B cell (primary cell): Measurements from ENCODE around the gene PRSS16. TPM values are rescaled to one million over a fixed set of nuclear protein-coding genes. Genes with fewer than 3 reads are reported as not detected.

ENCODE experiments used
- ATAC-seq: fragments of 200-7000 bp; cut with Tn5 transposase; one replicate; pipeline ENCODE4 v1.10.0; 2021; ENCODE audit warnings: low read depth, mild to moderate bottlenecking, moderate number of reproducible peaks, moderate library complexity
- CTCF ChIA-PET: fragments of 350-600 bp; sonication (Branson Sonifier 250); formaldehyde crosslinking; loops from one replicate; lab custom pipeline; 2021; ENCODE audit warnings: antibody characterized with exemption, inconsistent platforms; lab: Charles Lee
- POLR2A ChIA-PET: fragments of 350-600 bp; sonication (Branson Sonifier 250); formaldehyde crosslinking; loops from one replicate; lab custom pipeline; 2021; ENCODE audit warnings: antibody characterized with exemption; lab: Charles Lee
- DNase-seq: peaks from one replicate; pipeline ENCODE4 v3.0.0; 2013
- H2AFZ ChIP-seq: 2 replicates; pipeline ENCODE4 v1.6.1; 2012; ENCODE audit warnings: mild to moderate bottlenecking, low read depth, low read length; ENCODE audit not compliant: insufficient read depth, poor library complexity, severe bottlenecking
- H3K27ac ChIP-seq, 2 donors: 1 replicate in 1 of 2; 2 replicates in 1 of 2; pipeline ENCODE4 v1.5.1; 2012 to 2013; ENCODE audit warnings: low read length in 2 of 2, mild to moderate bottlenecking in 2 of 2, moderate library complexity in 1 of 2
- H3K27me3 ChIP-seq, 4 experiments: fragments of 200-600 bp in 1 of 4; sonication (generic) in 1 of 4; replicated peaks in 1 of 4; 1 replicate in 2 of 4; 2 replicates in 2 of 4; pipeline versions ENCODE4 v1.6.1 to v1.7.0; 2013 to 2016; ENCODE audit warnings: low read length in 3 of 4, mild to moderate bottlenecking in 2 of 4, mixed read lengths in 1 of 4, moderate library complexity in 1 of 4; ENCODE audit not compliant: insufficient read depth in 4 of 4, control insufficient read depth in 3 of 4; ENCODE audit errors: control extremely low read depth in 1 of 4
- H3K36me3 ChIP-seq, 2 experiments: replicated peaks in 1 of 2; 1 replicate in 1 of 2; 2 replicates in 1 of 2; pipeline versions ENCODE4 v1.6.1 to v1.7.1; 2013; ENCODE audit warnings: low read length in 1 of 2; ENCODE audit not compliant: insufficient read depth in 2 of 2, control insufficient read depth in 1 of 2; ENCODE audit errors: control extremely low read depth in 1 of 2, extremely low read depth in 1 of 2
- H3K4me1 ChIP-seq, 2 donors: fragments of 200-600 bp in 1 of 2; sonication (generic) in 1 of 2; 1 replicate in 1 of 2; 2 replicates in 1 of 2; pipeline versions ENCODE4 v1.5.1 to v1.6.1; 2013 to 2017; ENCODE audit warnings: low read length in 2 of 2; ENCODE audit not compliant: control insufficient read depth in 2 of 2, insufficient read depth in 2 of 2
- H3K4me2 ChIP-seq: replicated peaks from 2 replicates; pipeline ENCODE3; 2012; ENCODE audit warnings: mild to moderate bottlenecking, low read depth, low read length; ENCODE audit not compliant: poor library complexity, severe bottlenecking
- H3K4me3 ChIP-seq, 5 experiments: fragments of 200-600 bp in 1 of 5; sonication (generic) in 1 of 5; 1 replicate in 3 of 5; 2 replicates in 2 of 5; pipeline versions ENCODE4 v1.5.1 to v1.7.0; 2011 to 2016; ENCODE audit warnings: low read length in 4 of 5, mild to moderate bottlenecking in 4 of 5, low read depth in 2 of 5, control low read depth in 1 of 5, moderate library complexity in 1 of 5; ENCODE audit not compliant: insufficient read depth in 1 of 5; ENCODE audit errors: control extremely low read depth in 1 of 5, extremely low read depth in 1 of 5
- H3K79me2 ChIP-seq: fragments of 200-600 bp; sonication (generic); one replicate; pipeline ENCODE4 v1.6.0; 2016; ENCODE audit warnings: low read length; ENCODE audit not compliant: control insufficient read depth, insufficient read depth
- H3K9ac ChIP-seq: fragments of 200-600 bp; sonication (generic); 2 replicates; pipeline ENCODE4 v1.6.1; 2017; ENCODE audit warnings: mild to moderate bottlenecking, low read length, moderate library complexity
- H3K9me3 ChIP-seq, 3 donors: one replicate each; pipeline versions ENCODE4 v1.6.1 to v1.7.1; 2013; ENCODE audit warnings: low read length in 2 of 3; ENCODE audit not compliant: control insufficient read depth in 2 of 3, insufficient read depth in 1 of 3; ENCODE audit errors: control extremely low read depth in 1 of 3
- H4K20me1 ChIP-seq: 2 replicates; pipeline ENCODE4 v1.6.0; 2012; ENCODE audit warnings: mild to moderate bottlenecking, low read length; ENCODE audit not compliant: insufficient read depth, control insufficient read depth, poor library complexity, severe bottlenecking
- H3K27ac Mint-ChIP-seq: one replicate; pipeline ENCODE4 v1.8.0; 2021; ENCODE audit warnings: mixed read lengths
- H3K27me3 Mint-ChIP-seq: one replicate; pipeline ENCODE4 v1.8.0; 2021; ENCODE audit warnings: mixed read lengths
- H3K4me1 Mint-ChIP-seq: one replicate; pipeline ENCODE4 v1.8.0; 2021; ENCODE audit warnings: mixed read lengths
- H3K4me3 Mint-ChIP-seq: one replicate; pipeline ENCODE4 v1.8.0; 2021; ENCODE audit warnings: mixed read lengths
- H3K9me3 Mint-ChIP-seq: one replicate; pipeline ENCODE4 v1.8.0; 2022; ENCODE audit warnings: mixed read lengths; ENCODE audit not compliant: insufficient read depth
- EZH2 ChIP-seq: IDR thresholded peaks from 2 replicates; pipeline ENCODE4 v1.6.1; 2012; ENCODE audit warnings: borderline replicate concordance, low read depth, mild to moderate bottlenecking, moderate library complexity, low read length; ENCODE audit not compliant: insufficient read depth, poor library complexity, severe bottlenecking
- WGBS: methylation state at CpG from one replicate; pipeline ENCODE4 v1.1.5; 2013; ENCODE audit warnings: missing lambda C conversion rate; ENCODE audit not compliant: insufficient coverage; 5-methylcytosine and 5-hydroxymethylcytosine counted together
- intact Hi-C: fragments of 100-400 bp; cut with micrococcal nuclease; formaldehyde crosslinking; loops from one replicate; pipeline ENCODE4 v1.10.0; 2022
- polyA plus RNA-seq: library from polyadenylated mRNA; depleted of rRNA; stranded (reverse); fragments of >200 nt; gene quantifications from 2 replicates; pipeline ENCODE4 v1.2.3, GENCODE V29; 2012
- total RNA-seq, 2 donors: library from RNA; stranded (reverse); fragments of 120-200 nt in 1 of 2; gene quantifications; 1 replicate in 1 of 2; 2 replicates in 1 of 2; pipeline versions ENCODE4 v1.2.3 to v1.2.4, GENCODE V29; 2013 to 2022
- TF ChIP-seq, protein P1 (sequence below): fragments of 200-600 bp; IDR thresholded peaks from one replicate; pipeline ENCODE4 v1.8.0; 2022; ENCODE audit warnings: antibody characterized with exemption, mild to moderate bottlenecking

PRSS16 gene
- total and polyA plus RNA-seq, 2 donors (not counting 1 experiment from before 2014, with no cell fraction given), result 1.3 to 2.4 TPM

DNA sequence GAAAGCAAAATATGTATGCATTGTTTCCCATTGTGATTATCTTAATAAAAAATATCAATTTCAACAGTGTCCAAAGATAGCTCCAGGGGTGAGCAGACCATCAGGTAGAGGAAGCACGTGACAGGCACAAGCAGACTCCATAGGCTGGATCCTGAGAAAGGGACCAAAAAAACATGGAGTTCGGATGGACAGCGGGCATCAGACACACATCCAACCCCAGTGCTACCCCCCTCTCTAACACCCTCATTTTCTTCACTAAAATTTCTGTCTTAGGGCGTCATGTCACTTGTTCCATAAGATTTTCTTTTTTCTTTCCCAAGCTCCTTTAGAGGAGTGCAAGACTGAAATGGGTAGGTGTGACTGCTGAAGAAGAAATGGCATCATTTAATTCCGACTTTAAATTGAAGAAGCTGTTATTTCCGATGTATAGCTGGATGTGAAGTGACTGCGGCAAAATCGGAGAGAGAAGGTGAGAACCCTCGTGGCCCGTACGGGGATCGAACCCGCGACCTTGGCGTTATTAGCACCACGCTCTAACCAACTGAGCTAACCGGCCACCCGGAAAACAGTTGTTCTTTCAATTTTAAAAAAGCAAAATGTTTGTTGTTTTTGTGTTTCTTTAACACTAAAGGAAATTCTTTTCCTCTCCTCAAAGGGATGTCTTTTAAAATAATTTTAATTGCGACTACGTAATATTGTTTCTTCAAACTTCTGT is 10.3 kb upstream of the PRSS16 start:
- Mint-ChIP-seq H3K9me3 (no peaks in the 10 kb centered on the region), H3K27ac (no peak overlapping the region), H3K27me3 (peaks cover 68% of the 10 kb centered on the region), H3K4me1 (peaks cover 5% of the 10 kb centered on the region), H3K4me3 (no peak overlapping the region)
- H3K9ac ChIP-seq, result no peak overlapping the region
- no peak for ATAC-seq
- ChIA-PET POLR2A (no interaction called here), CTCF (no interaction called here)
- no peak overlapping the region for H2AFZ ChIP-seq
- no peak overlapping the region for H3K4me2 ChIP-seq
- H3K27ac ChIP-seq, result no peak overlapping the region
- WGBS, result 24% methylated on average over 3 of the region's 20 CpGs
- no peaks in the 10 kb centered on the region for H3K79me2 ChIP-seq
- H3K27me3 ChIP-seq, result peaks cover 0 to 61% (median 57%) of the 10 kb centered on the region in 4 experiments
- peak; percentile 35 for DNase-seq
- no peak overlapping the region for H3K4me3 ChIP-seq
- H3K9me3 ChIP-seq, result peaks cover 2 to 39% (median 15%) of the 10 kb centered on the region in 3 donors
- intact Hi-C loops, result loop anchor here (5.0 kb wide), 1 partner anchor 435 kb away; no protein-coding TSS in a partner anchor
- peaks cover 6 to 11% of the 10 kb centered on the region in 2 donors for H3K4me1 ChIP-seq
- no peaks in the 10 kb centered on the region for H4K20me1 ChIP-seq
- TF ChIP-seq EZH2, result no peak
- H3K36me3 ChIP-seq, result no peaks in the 10 kb centered on the region

DNA sequence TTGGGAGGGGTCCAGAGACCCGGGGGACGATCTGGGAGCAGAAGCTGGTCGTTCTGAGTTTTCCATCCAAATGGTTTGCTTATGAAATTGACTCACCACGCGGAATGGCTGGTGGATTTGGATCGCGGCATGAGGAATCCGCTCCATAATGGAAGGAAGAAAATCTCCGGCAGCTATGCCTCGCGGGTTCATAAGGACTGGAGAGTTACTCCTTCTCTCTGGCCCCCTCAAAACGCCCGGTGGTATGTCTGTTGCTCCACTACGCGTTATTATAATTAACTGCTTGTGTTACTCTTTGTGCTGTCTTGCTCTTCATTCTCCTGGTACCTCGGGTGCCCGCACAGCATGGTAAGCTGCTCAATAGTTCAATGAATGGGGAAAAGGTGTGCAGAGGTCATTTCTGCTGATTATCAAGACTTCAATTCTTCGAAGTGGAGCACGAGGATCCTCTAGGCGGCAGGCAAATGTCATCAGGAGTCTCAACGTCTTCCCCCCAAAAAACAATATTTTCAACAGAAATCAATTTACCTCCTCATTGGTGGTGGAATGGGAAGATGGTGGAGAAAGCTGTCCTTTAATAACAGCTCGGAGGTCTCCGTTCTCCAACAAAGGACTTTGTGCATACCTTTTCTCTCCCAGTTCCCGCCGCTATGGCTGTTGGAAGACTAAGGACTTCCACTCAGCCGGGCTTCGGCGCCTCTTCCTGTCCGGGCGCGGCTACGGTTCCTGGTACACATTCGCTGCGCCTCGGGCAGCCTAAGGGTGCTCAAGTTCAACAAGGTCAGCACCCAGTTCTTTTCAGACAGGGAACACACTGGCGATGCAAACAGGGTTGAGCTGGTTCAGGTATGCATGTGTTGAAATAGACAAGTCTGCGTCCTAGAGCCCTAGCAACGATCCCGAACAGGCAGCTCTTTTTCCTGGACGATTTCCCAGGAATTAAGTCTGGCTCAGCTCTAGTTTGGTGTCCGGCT is 9.2 kb upstream of the PRSS16 start:
- peaks cover 2 to 39% (median 15%) of the 10 kb centered on the region in 3 donors for H3K9me3 ChIP-seq
- peaks cover 6 to 11% of the 10 kb centered on the region in 2 donors for H3K4me1 ChIP-seq
- ATAC-seq (no peak), DNase-seq (peak; percentile 46)
- no peak overlapping the region for H3K27ac Mint-ChIP-seq
- no peaks in the 10 kb centered on the region for H3K36me3 ChIP-seq
- H3K9ac ChIP-seq, result no peak overlapping the region
- H4K20me1 ChIP-seq, result no peaks in the 10 kb centered on the region
- intact Hi-C loops, result loop anchor here (5.0 kb wide), 1 partner anchor 434 kb away; no protein-coding TSS in a partner anchor
- H3K79me2 ChIP-seq, result no peaks in the 10 kb centered on the region
- H3K27me3 ChIP-seq, result peaks cover 0 to 66% (median 60%) of the 10 kb centered on the region in 4 experiments
- no peaks in the 10 kb centered on the region for H3K9me3 Mint-ChIP-seq
- CTCF ChIA-PET, result no interaction called here
- H3K4me2 ChIP-seq, result no peak overlapping the region
- H3K4me3 Mint-ChIP-seq, result no peak overlapping the region
- 9% methylated on average over 31 of the region's 41 CpGs for WGBS
- peaks cover 73% of the 10 kb centered on the region for H3K27me3 Mint-ChIP-seq
- TF ChIP-seq EZH2, result no peak
- TF ChIP-seq, protein P1, sequence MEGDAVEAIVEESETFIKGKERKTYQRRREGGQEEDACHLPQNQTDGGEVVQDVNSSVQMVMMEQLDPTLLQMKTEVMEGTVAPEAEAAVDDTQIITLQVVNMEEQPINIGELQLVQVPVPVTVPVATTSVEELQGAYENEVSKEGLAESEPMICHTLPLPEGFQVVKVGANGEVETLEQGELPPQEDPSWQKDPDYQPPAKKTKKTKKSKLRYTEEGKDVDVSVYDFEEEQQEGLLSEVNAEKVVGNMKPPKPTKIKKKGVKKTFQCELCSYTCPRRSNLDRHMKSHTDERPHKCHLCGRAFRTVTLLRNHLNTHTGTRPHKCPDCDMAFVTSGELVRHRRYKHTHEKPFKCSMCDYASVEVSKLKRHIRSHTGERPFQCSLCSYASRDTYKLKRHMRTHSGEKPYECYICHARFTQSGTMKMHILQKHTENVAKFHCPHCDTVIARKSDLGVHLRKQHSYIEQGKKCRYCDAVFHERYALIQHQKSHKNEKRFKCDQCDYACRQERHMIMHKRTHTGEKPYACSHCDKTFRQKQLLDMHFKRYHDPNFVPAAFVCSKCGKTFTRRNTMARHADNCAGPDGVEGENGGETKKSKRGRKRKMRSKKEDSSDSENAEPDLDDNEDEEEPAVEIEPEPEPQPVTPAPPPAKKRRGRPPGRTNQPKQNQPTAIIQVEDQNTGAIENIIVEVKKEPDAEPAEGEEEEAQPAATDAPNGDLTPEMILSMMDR, result no peak
- no peak overlapping the region for H3K4me3 ChIP-seq
- H2AFZ ChIP-seq, result no peak overlapping the region
- no peak overlapping the region for H3K27ac ChIP-seq
- POLR2A ChIA-PET, result no interaction called here
- H3K4me1 Mint-ChIP-seq, result peaks cover 5% of the 10 kb centered on the region
